Liver (tissue), 9 donors: ENCODE measurements around the gene F2R. TPM values are rescaled to one million over a fixed set of nuclear protein-coding genes. Genes with fewer than 3 reads are reported as not detected.

Experiments used
- DNase-seq: peaks from one replicate; pipeline ENCODE4 v3.0.0-alpha.2; 2017; ENCODE audit warnings: low spot score
- H3K27ac ChIP-seq, 2 donors: one replicate each; pipeline ENCODE4 v1.7.0; 2013; ENCODE audit warnings: inconsistent platforms in 2 of 2, low read length in 2 of 2, control low read depth in 1 of 2, low read depth in 1 of 2, mild to moderate bottlenecking in 1 of 2
- H3K27me3 ChIP-seq, 4 donors: one replicate each; pipeline versions ENCODE4 v1.6.1 to v1.7.0; 2013; ENCODE audit warnings: low read length in 3 of 4, inconsistent platforms in 1 of 4, mild to moderate bottlenecking in 1 of 4, moderate library complexity in 1 of 4; ENCODE audit not compliant: control insufficient read depth in 4 of 4, insufficient read depth in 4 of 4
- H3K36me3 ChIP-seq, 4 donors: one replicate each; pipeline versions ENCODE4 v1.6.1 to v1.7.0; 2013; ENCODE audit warnings: low read length in 3 of 4, mild to moderate bottlenecking in 3 of 4, low read depth in 1 of 4, moderate library complexity in 1 of 4; ENCODE audit not compliant: control insufficient read depth in 4 of 4, insufficient read depth in 3 of 4
- H3K4me1 ChIP-seq, 4 donors: one replicate each; pipeline versions ENCODE4 v1.6.1 to v1.7.0; 2013; ENCODE audit warnings: low read length in 3 of 4, mild to moderate bottlenecking in 3 of 4, moderate library complexity in 1 of 4; ENCODE audit not compliant: control insufficient read depth in 4 of 4, insufficient read depth in 4 of 4
- H3K4me3 ChIP-seq, 3 donors: one replicate each; pipeline versions ENCODE4 v1.6.1 to v1.7.0; 2013; ENCODE audit warnings: low read length in 3 of 3, control low read depth in 1 of 3, low read depth in 1 of 3, mild to moderate bottlenecking in 1 of 3
- H3K9ac ChIP-seq, 2 donors: one replicate each; pipeline ENCODE4 v1.7.0; 2013; ENCODE audit warnings: low read length in 2 of 2, mild to moderate bottlenecking in 2 of 2, moderate library complexity in 2 of 2, control low read depth in 1 of 2, low read depth in 1 of 2
- H3K9me3 ChIP-seq, 4 donors: one replicate each; pipeline versions ENCODE4 v1.6.1 to v1.7.0; 2013; ENCODE audit warnings: low read length in 3 of 4; ENCODE audit not compliant: control insufficient read depth in 4 of 4
- EGR1 ChIP-seq, 2 donors: IDR thresholded peaks; 2 replicates each; pipeline ENCODE4 v1.6.1; 2016 to 2018; ENCODE audit warnings: antibody characterized with exemption in 2 of 2, low read depth in 2 of 2
- FOXA1 ChIP-seq: IDR thresholded peaks from 2 replicates; pipeline ENCODE4 v1.6.1; 2016; ENCODE audit warnings: antibody characterized with exemption
- FOXA2 ChIP-seq: IDR thresholded peaks from 2 replicates; pipeline ENCODE4 v1.6.1; 2016; ENCODE audit warnings: antibody characterized with exemption
- GABPA ChIP-seq, 2 donors: IDR thresholded peaks in 1 of 2; conservative IDR thresholded peaks in 1 of 2; 2 replicates each; pipeline ENCODE4 v1.6.1; 2016; ENCODE audit warnings: antibody characterized with exemption in 2 of 2, mild to moderate bottlenecking in 1 of 2, moderate library complexity in 1 of 2
- HNF4A ChIP-seq, 2 donors: conservative IDR thresholded peaks; 2 replicates each; pipeline ENCODE4 v1.6.1; 2016; ENCODE audit warnings: antibody characterized with exemption in 2 of 2, mild to moderate bottlenecking in 2 of 2
- HNF4G ChIP-seq: IDR thresholded peaks from 2 replicates; pipeline ENCODE4 v1.6.1; 2016; ENCODE audit warnings: antibody characterized with exemption
- JUND ChIP-seq, 2 donors: IDR thresholded peaks; 2 replicates each; pipeline ENCODE4 v1.6.1; 2016; ENCODE audit warnings: antibody characterized with exemption in 2 of 2
- NR2F2 ChIP-seq: IDR thresholded peaks from 2 replicates; pipeline ENCODE4 v1.6.1; 2016; ENCODE audit warnings: antibody characterized with exemption
- RAD21 ChIP-seq, 2 donors: IDR thresholded peaks; 2 replicates each; pipeline ENCODE4 v1.6.1; 2016; ENCODE audit warnings: antibody characterized with exemption in 2 of 2, mild to moderate bottlenecking in 2 of 2
- RXRA ChIP-seq, 2 donors: IDR thresholded peaks; 2 replicates each; pipeline ENCODE4 v1.6.1; 2017 to 2018; ENCODE audit warnings: antibody characterized with exemption in 2 of 2, mild to moderate bottlenecking in 1 of 2
- SP1 ChIP-seq: IDR thresholded peaks from 2 replicates; pipeline ENCODE4 v1.6.1; 2018; ENCODE audit warnings: antibody characterized with exemption, mild to moderate bottlenecking
- TAF1 ChIP-seq: conservative IDR thresholded peaks from 2 replicates; pipeline ENCODE4 v1.6.1; 2016; ENCODE audit warnings: antibody characterized with exemption, mild to moderate bottlenecking
- YY1 ChIP-seq: IDR thresholded peaks from 2 replicates; pipeline ENCODE4 v1.6.1; 2016; ENCODE audit warnings: antibody characterized with exemption, mild to moderate bottlenecking
- WGBS: extraction: QIAGEN DNeasy Blood & Tissue Kit; methylation state at CpG from one replicate; pipeline ENCODE4 v1.1.7; 2013; 5-methylcytosine and 5-hydroxymethylcytosine counted together
- polyA plus RNA-seq, 2 donors: library from polyadenylated mRNA; stranded (reverse) in 1 of 2; unstranded in 1 of 2; fragments of 200-250 nt in 1 of 2; fragments of >200 nt in 1 of 2; fragmentation: Nextera tagmentation in 1 of 2; extraction: Ambion mirVana in 1 of 2; gene quantifications; one replicate each; pipeline versions ENCODE4 v1.2.1 to v1.2.3, GENCODE V29; 2013 to 2015
- total RNA-seq, 2 donors: library from RNA; depleted of rRNA; stranded (reverse); fragments of >200 nt; gene quantifications; one replicate each; pipeline ENCODE4 v1.2.3, GENCODE V29; 2014
- TF ChIP-seq, protein P1 (sequence below): IDR thresholded peaks from 2 replicates; pipeline ENCODE4 v1.6.1; 2016; ENCODE audit warnings: antibody characterized with exemption
- TF ChIP-seq, protein P2 (sequence below): IDR thresholded peaks from 2 replicates; pipeline ENCODE4 v1.6.1; 2016; ENCODE audit warnings: antibody characterized with exemption, mild to moderate bottlenecking
- TF ChIP-seq, protein P3 (sequence below): IDR thresholded peaks from 2 replicates; pipeline ENCODE4 v1.6.1; 2016; ENCODE audit warnings: antibody characterized with exemption
- TF ChIP-seq, protein P4 (sequence below): fragments of 150-350 bp; IDR thresholded peaks from 2 replicates; pipeline ENCODE4 v1.5.1; 2017; ENCODE audit warnings: improper control_type of control experiment, low read depth, low read length; ENCODE audit not compliant: missing input control
- TF ChIP-seq, protein P5 (sequence below): IDR thresholded peaks from 2 replicates; pipeline ENCODE4 v1.6.1; 2016; ENCODE audit warnings: antibody characterized with exemption
- donor health status: healthy.
- donor health status: healthy.
- donor health status: healthy.
- donor health status: healthy.
- donor health status: healthy.

F2R gene
- total and polyA plus RNA-seq, 4 donors, result 5.9 to 18.7 (median 9.5) TPM

DNA sequence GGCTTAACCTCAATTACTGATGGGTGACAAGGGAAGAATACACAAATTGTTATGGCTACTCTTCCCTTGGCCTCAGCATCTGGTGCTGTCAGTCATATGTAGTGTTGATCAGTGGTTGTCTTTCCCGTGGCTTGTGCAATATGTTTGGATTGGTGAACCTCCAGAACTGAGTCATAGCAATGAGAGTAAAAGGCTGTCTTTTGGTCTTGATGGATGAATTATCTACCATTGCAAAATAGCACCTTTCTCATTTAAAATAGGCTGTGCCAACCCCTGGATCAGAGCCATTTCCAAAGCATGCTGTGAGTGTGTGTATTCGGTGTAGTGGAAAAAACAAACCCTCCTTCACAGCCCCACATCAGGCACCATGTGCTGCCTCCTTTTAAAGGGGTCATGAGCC lies 14.6 kb upstream of the F2R start:
- TF ChIP-seq, protein P1, sequence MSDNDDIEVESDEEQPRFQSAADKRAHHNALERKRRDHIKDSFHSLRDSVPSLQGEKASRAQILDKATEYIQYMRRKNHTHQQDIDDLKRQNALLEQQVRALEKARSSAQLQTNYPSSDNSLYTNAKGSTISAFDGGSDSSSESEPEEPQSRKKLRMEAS, result peak; percentile 97
- TF ChIP-seq TAF1 (no peak), EGR1 (IDR thresholded peaks at IDR 0.05; ENCODE audit: low read depth in 2 of 2) (peak in 1 of 2 donors; percentile 90), JUND (IDR thresholded peaks at IDR 0.05) (peak; percentile 96 to 99), FOXA1 (peak; percentile 72), RAD21 (IDR thresholded peaks at IDR 0.05) (peak; percentile 44 to 46), GABPA (IDR thresholded peaks at IDR 0.05 in 1 of 2, conservative IDR thresholded peaks at IDR 0.05 in 1 of 2) (peak in 1 of 2 donors; percentile 66), NR2F2 (no peak), HNF4G (peak; percentile 42), RXRA (IDR thresholded peaks at IDR 0.05) (peak; percentile 62 to 90), FOXA2 (peak; percentile 75), YY1 (peak; percentile 91), SP1 (peak; percentile 62), HNF4A (conservative IDR thresholded peaks at IDR 0.05) (peak; percentile 71 to 89)
- TF ChIP-seq, protein P2, sequence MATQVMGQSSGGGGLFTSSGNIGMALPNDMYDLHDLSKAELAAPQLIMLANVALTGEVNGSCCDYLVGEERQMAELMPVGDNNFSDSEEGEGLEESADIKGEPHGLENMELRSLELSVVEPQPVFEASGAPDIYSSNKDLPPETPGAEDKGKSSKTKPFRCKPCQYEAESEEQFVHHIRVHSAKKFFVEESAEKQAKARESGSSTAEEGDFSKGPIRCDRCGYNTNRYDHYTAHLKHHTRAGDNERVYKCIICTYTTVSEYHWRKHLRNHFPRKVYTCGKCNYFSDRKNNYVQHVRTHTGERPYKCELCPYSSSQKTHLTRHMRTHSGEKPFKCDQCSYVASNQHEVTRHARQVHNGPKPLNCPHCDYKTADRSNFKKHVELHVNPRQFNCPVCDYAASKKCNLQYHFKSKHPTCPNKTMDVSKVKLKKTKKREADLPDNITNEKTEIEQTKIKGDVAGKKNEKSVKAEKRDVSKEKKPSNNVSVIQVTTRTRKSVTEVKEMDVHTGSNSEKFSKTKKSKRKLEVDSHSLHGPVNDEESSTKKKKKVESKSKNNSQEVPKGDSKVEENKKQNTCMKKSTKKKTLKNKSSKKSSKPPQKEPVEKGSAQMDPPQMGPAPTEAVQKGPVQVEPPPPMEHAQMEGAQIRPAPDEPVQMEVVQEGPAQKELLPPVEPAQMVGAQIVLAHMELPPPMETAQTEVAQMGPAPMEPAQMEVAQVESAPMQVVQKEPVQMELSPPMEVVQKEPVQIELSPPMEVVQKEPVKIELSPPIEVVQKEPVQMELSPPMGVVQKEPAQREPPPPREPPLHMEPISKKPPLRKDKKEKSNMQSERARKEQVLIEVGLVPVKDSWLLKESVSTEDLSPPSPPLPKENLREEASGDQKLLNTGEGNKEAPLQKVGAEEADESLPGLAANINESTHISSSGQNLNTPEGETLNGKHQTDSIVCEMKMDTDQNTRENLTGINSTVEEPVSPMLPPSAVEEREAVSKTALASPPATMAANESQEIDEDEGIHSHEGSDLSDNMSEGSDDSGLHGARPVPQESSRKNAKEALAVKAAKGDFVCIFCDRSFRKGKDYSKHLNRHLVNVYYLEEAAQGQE, result peak; percentile 60
- TF ChIP-seq, protein P3, sequence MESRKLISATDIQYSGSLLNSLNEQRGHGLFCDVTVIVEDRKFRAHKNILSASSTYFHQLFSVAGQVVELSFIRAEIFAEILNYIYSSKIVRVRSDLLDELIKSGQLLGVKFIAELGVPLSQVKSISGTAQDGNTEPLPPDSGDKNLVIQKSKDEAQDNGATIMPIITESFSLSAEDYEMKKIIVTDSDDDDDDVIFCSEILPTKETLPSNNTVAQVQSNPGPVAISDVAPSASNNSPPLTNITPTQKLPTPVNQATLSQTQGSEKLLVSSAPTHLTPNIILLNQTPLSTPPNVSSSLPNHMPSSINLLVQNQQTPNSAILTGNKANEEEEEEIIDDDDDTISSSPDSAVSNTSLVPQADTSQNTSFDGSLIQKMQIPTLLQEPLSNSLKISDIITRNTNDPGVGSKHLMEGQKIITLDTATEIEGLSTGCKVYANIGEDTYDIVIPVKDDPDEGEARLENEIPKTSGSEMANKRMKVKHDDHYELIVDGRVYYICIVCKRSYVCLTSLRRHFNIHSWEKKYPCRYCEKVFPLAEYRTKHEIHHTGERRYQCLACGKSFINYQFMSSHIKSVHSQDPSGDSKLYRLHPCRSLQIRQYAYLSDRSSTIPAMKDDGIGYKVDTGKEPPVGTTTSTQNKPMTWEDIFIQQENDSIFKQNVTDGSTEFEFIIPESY, result peak; percentile 90
- TF ChIP-seq, protein P4, sequence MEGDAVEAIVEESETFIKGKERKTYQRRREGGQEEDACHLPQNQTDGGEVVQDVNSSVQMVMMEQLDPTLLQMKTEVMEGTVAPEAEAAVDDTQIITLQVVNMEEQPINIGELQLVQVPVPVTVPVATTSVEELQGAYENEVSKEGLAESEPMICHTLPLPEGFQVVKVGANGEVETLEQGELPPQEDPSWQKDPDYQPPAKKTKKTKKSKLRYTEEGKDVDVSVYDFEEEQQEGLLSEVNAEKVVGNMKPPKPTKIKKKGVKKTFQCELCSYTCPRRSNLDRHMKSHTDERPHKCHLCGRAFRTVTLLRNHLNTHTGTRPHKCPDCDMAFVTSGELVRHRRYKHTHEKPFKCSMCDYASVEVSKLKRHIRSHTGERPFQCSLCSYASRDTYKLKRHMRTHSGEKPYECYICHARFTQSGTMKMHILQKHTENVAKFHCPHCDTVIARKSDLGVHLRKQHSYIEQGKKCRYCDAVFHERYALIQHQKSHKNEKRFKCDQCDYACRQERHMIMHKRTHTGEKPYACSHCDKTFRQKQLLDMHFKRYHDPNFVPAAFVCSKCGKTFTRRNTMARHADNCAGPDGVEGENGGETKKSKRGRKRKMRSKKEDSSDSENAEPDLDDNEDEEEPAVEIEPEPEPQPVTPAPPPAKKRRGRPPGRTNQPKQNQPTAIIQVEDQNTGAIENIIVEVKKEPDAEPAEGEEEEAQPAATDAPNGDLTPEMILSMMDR, result no peak
- TF ChIP-seq, protein P5, sequence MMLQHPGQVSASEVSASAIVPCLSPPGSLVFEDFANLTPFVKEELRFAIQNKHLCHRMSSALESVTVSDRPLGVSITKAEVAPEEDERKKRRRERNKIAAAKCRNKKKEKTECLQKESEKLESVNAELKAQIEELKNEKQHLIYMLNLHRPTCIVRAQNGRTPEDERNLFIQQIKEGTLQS, result peak; percentile 85
- no peak for DNase-seq
- 33% methylated on average over 2 of the region's 2 CpGs for WGBS
- H3K9ac ChIP-seq, result no peak overlapping the region
- H3K4me3 ChIP-seq, result no peak overlapping the region
- peaks cover 0 to 20% (median 14%) of the 10 kb centered on the region in 4 donors for H3K36me3 ChIP-seq
- no peaks in the 10 kb centered on the region for H3K27me3 ChIP-seq
- H3K4me1 ChIP-seq, result peaks cover 0 to 8% (median 2%) of the 10 kb centered on the region in 4 donors
- H3K27ac ChIP-seq, result peak overlapping the region; percentile 54 to 72
- H3K9me3 ChIP-seq, result no peaks in the 10 kb centered on the region
